ENCODE measurements around the gene PLA2G6.
"Not testable (repeated sequence)": the region's sequence is repeated elsewhere in the genome, so short reads cannot be mapped to it uniquely, and the experiment has no call there.

Gene PLA2G6

GRCh38 chr22:38177571-38177925 lies 4.1 kb downstream of the PLA2G6 start:
- Histone ChIP-seq H3K4me1 (ENCODE audit: control insufficient read depth, insufficient read depth, low read length) (peaks cover 55% of the 10 kb centered on the region), H3K9ac (ENCODE audit: low read length) (peak overlapping the region; percentile 63)
- not testable (repeated sequence) for H3K4me3 ChIP-seq (ENCODE audit: low read length); H3K9me3 ChIP-seq (ENCODE audit: control insufficient read depth, low read length); H3K27me3 ChIP-seq (ENCODE audit: control insufficient read depth, insufficient read depth, low read length); H3K36me3 ChIP-seq (ENCODE audit: control insufficient read depth, insufficient read depth, low read length)

GRCh38 chr22:38177044-38177443 lies 4.6 kb downstream of the PLA2G6 start:
- H3K9ac ChIP-seq (ENCODE audit: low read length): no peak overlapping the region
- H3K36me3 ChIP-seq (ENCODE audit: control insufficient read depth, insufficient read depth, low read length): no peaks in the 10 kb centered on the region
- no peaks in the 10 kb centered on the region for H3K27me3 ChIP-seq (ENCODE audit: control insufficient read depth, insufficient read depth, low read length)
- H3K4me3 ChIP-seq (ENCODE audit: low read length): no peak overlapping the region
- no peaks in the 10 kb centered on the region for H3K9me3 ChIP-seq (ENCODE audit: control insufficient read depth, low read length)
- peaks cover 61% of the 10 kb centered on the region for H3K4me1 ChIP-seq (ENCODE audit: control insufficient read depth, insufficient read depth, low read length)

GRCh38 chr22:38176170-38176741 lies 5.4 kb downstream of the PLA2G6 start:
- H3K9ac ChIP-seq (ENCODE audit: low read length): no peak overlapping the region
- H3K9me3 ChIP-seq (ENCODE audit: control insufficient read depth, low read length): no peaks in the 10 kb centered on the region
- H3K36me3 ChIP-seq (ENCODE audit: control insufficient read depth, insufficient read depth, low read length): no peaks in the 10 kb centered on the region
- H3K4me1 ChIP-seq (ENCODE audit: control insufficient read depth, insufficient read depth, low read length): peaks cover 61% of the 10 kb centered on the region
- H3K4me3 ChIP-seq (ENCODE audit: low read length): no peak overlapping the region
- H3K27me3 ChIP-seq (ENCODE audit: control insufficient read depth, insufficient read depth, low read length): no peaks in the 10 kb centered on the region

GRCh38 chr22:38175206-38176118 lies 6.2 kb downstream of the PLA2G6 start:
- peaks cover 53% of the 10 kb centered on the region for H3K4me1 ChIP-seq (ENCODE audit: control insufficient read depth, insufficient read depth, low read length)

GRCh38 chr22:38174626-38175025 lies 7.0 kb downstream of the PLA2G6 start:
- Histone ChIP-seq H3K27me3 (ENCODE audit: control insufficient read depth, insufficient read depth, low read length) (no peaks in the 10 kb centered on the region), H3K9ac (ENCODE audit: low read length) (no peak overlapping the region), H3K36me3 (ENCODE audit: control insufficient read depth, insufficient read depth, low read length) (no peaks in the 10 kb centered on the region), H3K4me1 (ENCODE audit: control insufficient read depth, insufficient read depth, low read length) (peaks cover 44% of the 10 kb centered on the region), H3K9me3 (ENCODE audit: control insufficient read depth, low read length) (no peaks in the 10 kb centered on the region), H3K4me3 (ENCODE audit: low read length) (no peak overlapping the region)

More at GRCh38 chr22:38175206-38176118, 6.2 kb downstream of the PLA2G6 start:
- no peak overlapping the region for H3K9ac ChIP-seq (ENCODE audit: low read length)
- no peaks in the 10 kb centered on the region for H3K9me3 ChIP-seq (ENCODE audit: control insufficient read depth, low read length)
- no peak overlapping the region for H3K4me3 ChIP-seq (ENCODE audit: low read length)
- no peaks in the 10 kb centered on the region for H3K36me3 ChIP-seq (ENCODE audit: control insufficient read depth, insufficient read depth, low read length)
- no peaks in the 10 kb centered on the region for H3K27me3 ChIP-seq (ENCODE audit: control insufficient read depth, insufficient read depth, low read length)

- H3K4me1 ChIP-seq (ENCODE audit: control insufficient read depth, insufficient read depth, low read length): peaks cover 44% of the 10 kb centered on the region
- no peaks in the 10 kb centered on the region for H3K36me3 ChIP-seq (ENCODE audit: control insufficient read depth, insufficient read depth, low read length)
- peak overlapping the region; percentile 48 for H3K9ac ChIP-seq (ENCODE audit: low read length)
- H3K27me3 ChIP-seq (ENCODE audit: control insufficient read depth, insufficient read depth, low read length): no peaks in the 10 kb centered on the region
- no peak overlapping the region for H3K4me3 ChIP-seq (ENCODE audit: low read length)
- H3K9me3 ChIP-seq (ENCODE audit: control insufficient read depth, low read length): no peaks in the 10 kb centered on the region
Observed at GRCh38 chr22:38173641-38173906, 8.1 kb downstream of the PLA2G6 start.

GRCh38 chr22:38172832-38173640 lies 8.6 kb downstream of the PLA2G6 start:
- Histone ChIP-seq H3K36me3 (ENCODE audit: control insufficient read depth, insufficient read depth, low read length) (no peaks in the 10 kb centered on the region), H3K4me3 (ENCODE audit: low read length) (no peak overlapping the region), H3K4me1 (ENCODE audit: control insufficient read depth, insufficient read depth, low read length) (peaks cover 40% of the 10 kb centered on the region), H3K9ac (ENCODE audit: low read length) (peak overlapping the region; percentile 48), H3K9me3 (ENCODE audit: control insufficient read depth, low read length) (no peaks in the 10 kb centered on the region), H3K27me3 (ENCODE audit: control insufficient read depth, insufficient read depth, low read length) (no peaks in the 10 kb centered on the region)

GRCh38 chr22:38171927-38172831 lies 9.5 kb downstream of the PLA2G6 start:
- Histone ChIP-seq H3K36me3 (ENCODE audit: control insufficient read depth, insufficient read depth, low read length) (no peaks in the 10 kb centered on the region), H3K9ac (ENCODE audit: low read length) (peak overlapping the region; percentile 33), H3K27me3 (ENCODE audit: control insufficient read depth, insufficient read depth, low read length) (no peaks in the 10 kb centered on the region), H3K4me3 (ENCODE audit: low read length) (no peak overlapping the region), H3K4me1 (ENCODE audit: control insufficient read depth, insufficient read depth, low read length) (peaks cover 40% of the 10 kb centered on the region), H3K9me3 (ENCODE audit: control insufficient read depth, low read length) (no peaks in the 10 kb centered on the region)

- H3K27me3 ChIP-seq (ENCODE audit: control insufficient read depth, insufficient read depth, low read length): no peaks in the 10 kb centered on the region
- H3K9ac ChIP-seq (ENCODE audit: low read length): no peak overlapping the region
- H3K36me3 ChIP-seq (ENCODE audit: control insufficient read depth, insufficient read depth, low read length): no peaks in the 10 kb centered on the region
- H3K4me1 ChIP-seq (ENCODE audit: control insufficient read depth, insufficient read depth, low read length): peaks cover 35% of the 10 kb centered on the region
- H3K4me3 ChIP-seq (ENCODE audit: low read length): no peak overlapping the region
- no peaks in the 10 kb centered on the region for H3K9me3 ChIP-seq (ENCODE audit: control insufficient read depth, low read length)
Observed at GRCh38 chr22:38170469-38170868, 11.2 kb downstream of the PLA2G6 start.

GRCh38 chr22:38169116-38169515 lies 12.5 kb downstream of the PLA2G6 start:
- Histone ChIP-seq H3K9ac (ENCODE audit: low read length) (no peak overlapping the region), H3K4me3 (ENCODE audit: low read length) (no peak overlapping the region), H3K36me3 (ENCODE audit: control insufficient read depth, insufficient read depth, low read length) (no peaks in the 10 kb centered on the region), H3K9me3 (ENCODE audit: control insufficient read depth, low read length) (no peaks in the 10 kb centered on the region), H3K27me3 (ENCODE audit: control insufficient read depth, insufficient read depth, low read length) (no peaks in the 10 kb centered on the region), H3K4me1 (ENCODE audit: control insufficient read depth, insufficient read depth, low read length) (peaks cover 49% of the 10 kb centered on the region)

- no peaks in the 10 kb centered on the region for H3K36me3 ChIP-seq (ENCODE audit: control insufficient read depth, insufficient read depth, low read length)
- no peaks in the 10 kb centered on the region for H3K27me3 ChIP-seq (ENCODE audit: control insufficient read depth, insufficient read depth, low read length)
- H3K4me1 ChIP-seq (ENCODE audit: control insufficient read depth, insufficient read depth, low read length): peaks cover 51% of the 10 kb centered on the region
- H3K4me3 ChIP-seq (ENCODE audit: low read length): no peak overlapping the region
- no peaks in the 10 kb centered on the region for H3K9me3 ChIP-seq (ENCODE audit: control insufficient read depth, low read length)
- no peak overlapping the region for H3K9ac ChIP-seq (ENCODE audit: low read length)
Observed at GRCh38 chr22:38167988-38168407, 13.6 kb downstream of the PLA2G6 start.

All from mucosa of stomach (tissue), 1 donor.